ENCODE results near the gene ARHGEF28. TPM values are rescaled to one million over a fixed set of nuclear protein-coding genes. Genes with fewer than 3 reads are reported as not detected.

The ARHGEF28 gene
- total RNA-seq, 3 donors from 2014 or later: 0.05 to 0.23 (median 0.14) TPM

GRCh38 chr5:73867345-73868335 lies 241.6 kb downstream of the ARHGEF28 start:
- DNase-seq: no peak
- Mint-ChIP-seq H3K36me3 (ENCODE audit: insufficient read depth) (no peaks in the 10 kb centered on the region), H3K27me3 (ENCODE audit: low read depth) (peaks cover 10% of the 10 kb centered on the region), H3K9me3 (no peaks in the 10 kb centered on the region), H3K4me1 (ENCODE audit: low read depth) (no peaks in the 10 kb centered on the region), H3K4me3 (no peak overlapping the region)
- no peak for ATAC-seq

GRCh38 chr5:73883646-73884045 lies 257.6 kb downstream of the ARHGEF28 start:
- Mint-ChIP-seq H3K27me3 (ENCODE audit: low read depth) (peaks cover 23% of the 10 kb centered on the region), H3K36me3 (ENCODE audit: insufficient read depth) (no peaks in the 10 kb centered on the region), H3K4me1 (ENCODE audit: low read depth) (no peaks in the 10 kb centered on the region), H3K4me3 (no peak overlapping the region), H3K9me3 (no peaks in the 10 kb centered on the region)
- no peak for ATAC-seq
- DNase-seq: no peak

DNA sequence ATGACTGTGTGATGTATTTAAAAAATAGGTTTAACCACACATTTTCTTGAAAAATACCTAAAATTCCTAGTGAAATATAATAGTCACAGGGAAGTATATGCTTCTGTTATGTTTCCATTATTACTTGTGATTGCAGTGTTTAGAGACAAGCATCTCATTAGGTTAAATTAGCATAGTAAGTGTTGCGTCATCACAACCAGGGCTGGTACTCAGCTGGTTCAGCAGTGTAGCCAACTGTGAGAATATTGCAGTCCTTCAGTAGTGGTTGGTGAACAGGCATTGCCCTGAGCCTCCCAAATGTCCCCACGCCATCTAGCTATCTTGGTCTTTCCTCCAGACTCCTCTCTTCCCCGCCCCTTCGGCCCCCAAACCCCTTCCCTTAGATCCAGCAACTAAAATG lies 261.7 kb downstream of the ARHGEF28 start:
- Mint-ChIP-seq H3K4me3 (no peak overlapping the region), H3K27me3 (ENCODE audit: low read depth) (peaks cover 18% of the 10 kb centered on the region), H3K9me3 (no peaks in the 10 kb centered on the region), H3K36me3 (ENCODE audit: insufficient read depth) (no peaks in the 10 kb centered on the region), H3K4me1 (ENCODE audit: low read depth) (no peaks in the 10 kb centered on the region)
- DNase-seq (no peak), ATAC-seq (no peak)

GRCh38 chr5:73890569-73890968 lies 264.6 kb downstream of the ARHGEF28 start:
- ATAC-seq (no peak), DNase-seq (no peak)
- peaks cover 18% of the 10 kb centered on the region for H3K27me3 Mint-ChIP-seq (ENCODE audit: low read depth)
- no peaks in the 10 kb centered on the region for H3K36me3 Mint-ChIP-seq (ENCODE audit: insufficient read depth)
- H3K9me3 Mint-ChIP-seq: no peaks in the 10 kb centered on the region
- no peaks in the 10 kb centered on the region for H3K4me1 Mint-ChIP-seq (ENCODE audit: low read depth)
- no peak overlapping the region for H3K4me3 Mint-ChIP-seq

GRCh38 chr5:73892218-73892617 lies 266.2 kb downstream of the ARHGEF28 start:
- DNase-seq: no peak
- Mint-ChIP-seq H3K4me1 (ENCODE audit: low read depth) (no peaks in the 10 kb centered on the region), H3K9me3 (no peaks in the 10 kb centered on the region), H3K36me3 (ENCODE audit: insufficient read depth) (no peaks in the 10 kb centered on the region), H3K27me3 (ENCODE audit: low read depth) (peaks cover 22% of the 10 kb centered on the region), H3K4me3 (no peak overlapping the region)
- no peak for ATAC-seq

DNA sequence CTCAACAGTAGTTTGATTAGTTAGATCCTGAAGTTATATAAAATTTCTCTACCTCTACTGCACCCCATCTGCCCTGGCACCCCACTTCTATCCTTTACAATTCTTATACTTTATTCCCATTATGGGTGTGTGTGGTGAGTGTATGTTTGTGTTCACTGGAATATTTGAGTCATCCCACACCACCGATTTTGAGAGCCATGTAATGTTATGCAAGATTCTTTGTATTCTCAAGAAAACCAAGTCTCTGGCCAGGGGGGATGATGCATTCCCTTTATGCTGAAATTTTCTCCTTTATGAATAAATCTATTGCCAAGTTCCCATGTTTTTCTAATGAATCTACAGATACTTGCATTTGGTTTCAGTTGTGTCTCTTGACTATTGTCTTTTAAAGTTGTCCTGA lies 266.8 kb downstream of the ARHGEF28 start:
- no peak for ATAC-seq

GRCh38 chr5:73893813-73894212 lies 267.8 kb downstream of the ARHGEF28 start:
- Mint-ChIP-seq H3K36me3 (ENCODE audit: insufficient read depth) (no peaks in the 10 kb centered on the region), H3K4me1 (ENCODE audit: low read depth) (no peaks in the 10 kb centered on the region), H3K4me3 (no peak overlapping the region)

More for the DNA sequence above, 266.8 kb downstream of the ARHGEF28 start:
- H3K4me1 Mint-ChIP-seq (ENCODE audit: low read depth): no peaks in the 10 kb centered on the region
- H3K36me3 Mint-ChIP-seq (ENCODE audit: insufficient read depth): no peaks in the 10 kb centered on the region
- no peak overlapping the region for H3K4me3 Mint-ChIP-seq
- H3K27me3 Mint-ChIP-seq (ENCODE audit: low read depth): peaks cover 21% of the 10 kb centered on the region
- no peaks in the 10 kb centered on the region for H3K9me3 Mint-ChIP-seq
- no peak for DNase-seq

GRCh38 chr5:73894860-73895259 lies 268.9 kb downstream of the ARHGEF28 start:
- Mint-ChIP-seq H3K27me3 (ENCODE audit: low read depth) (peaks cover 25% of the 10 kb centered on the region), H3K4me1 (ENCODE audit: low read depth) (no peaks in the 10 kb centered on the region), H3K9me3 (no peaks in the 10 kb centered on the region), H3K36me3 (ENCODE audit: insufficient read depth) (no peaks in the 10 kb centered on the region), H3K4me3 (no peak overlapping the region)
- ATAC-seq (no peak), DNase-seq (no peak)

More at GRCh38 chr5:73893813-73894212, 267.8 kb downstream of the ARHGEF28 start:
- Mint-ChIP-seq H3K27me3 (ENCODE audit: low read depth) (peaks cover 19% of the 10 kb centered on the region), H3K9me3 (no peaks in the 10 kb centered on the region)
- DNase-seq (no peak), ATAC-seq (no peak)

DNA sequence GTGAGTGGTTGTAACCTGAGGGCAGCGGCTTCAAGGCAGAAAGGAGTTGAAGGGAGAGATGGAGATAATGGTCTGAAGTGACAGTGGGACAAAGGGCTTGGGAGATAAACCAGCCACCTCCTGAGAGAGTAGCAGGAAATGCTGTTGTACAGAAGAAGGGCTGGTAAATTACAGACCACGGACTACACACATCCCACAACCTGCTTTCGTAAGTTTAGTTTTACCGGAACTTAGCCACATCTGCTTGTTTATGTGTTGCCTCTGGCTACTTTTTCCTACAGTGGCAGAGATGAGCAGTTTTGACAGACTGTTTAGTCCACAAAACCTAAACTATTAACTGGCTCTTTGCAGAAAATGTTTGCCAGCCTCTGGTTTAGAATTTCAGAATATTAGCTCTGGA lies 269.5 kb downstream of the ARHGEF28 start:
- Mint-ChIP-seq H3K27me3 (ENCODE audit: low read depth) (peaks cover 27% of the 10 kb centered on the region), H3K4me1 (ENCODE audit: low read depth) (no peaks in the 10 kb centered on the region), H3K36me3 (ENCODE audit: insufficient read depth) (no peaks in the 10 kb centered on the region), H3K4me3 (no peak overlapping the region), H3K9me3 (no peaks in the 10 kb centered on the region)
- DNase-seq (no peak), ATAC-seq (no peak)

DNA sequence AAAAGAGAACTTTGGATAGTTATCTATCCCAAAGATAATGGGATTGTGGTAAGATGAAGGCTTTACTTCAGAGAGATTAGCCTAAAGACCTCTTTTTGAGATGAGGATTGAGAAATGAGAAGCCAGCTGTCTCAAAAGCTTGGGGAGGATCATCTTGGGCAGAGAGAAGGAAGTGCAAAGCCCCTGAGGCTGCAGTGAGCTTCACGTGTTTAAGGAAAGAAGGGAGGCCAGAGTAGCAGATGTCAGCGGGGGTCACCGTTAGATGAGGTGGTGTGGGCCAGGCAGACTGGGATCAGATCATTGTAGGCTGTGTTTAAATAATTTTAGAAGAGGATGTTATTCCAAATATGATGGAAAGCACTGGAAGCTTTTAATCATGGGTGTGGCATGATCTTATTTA lies 270.1 kb downstream of the ARHGEF28 start:
- peaks cover 32% of the 10 kb centered on the region for H3K27me3 Mint-ChIP-seq (ENCODE audit: low read depth)
- no peak overlapping the region for H3K4me3 Mint-ChIP-seq
- no peaks in the 10 kb centered on the region for H3K9me3 Mint-ChIP-seq
- DNase-seq (no peak), ATAC-seq (no peak)
- H3K36me3 Mint-ChIP-seq (ENCODE audit: insufficient read depth): no peaks in the 10 kb centered on the region
- H3K4me1 Mint-ChIP-seq (ENCODE audit: low read depth): no peaks in the 10 kb centered on the region

- H3K9me3 Mint-ChIP-seq: no peaks in the 10 kb centered on the region
- H3K4me3 Mint-ChIP-seq: no peak overlapping the region
- peaks cover 36% of the 10 kb centered on the region for H3K27me3 Mint-ChIP-seq (ENCODE audit: low read depth)
- no peaks in the 10 kb centered on the region for H3K36me3 Mint-ChIP-seq (ENCODE audit: insufficient read depth)
- H3K4me1 Mint-ChIP-seq (ENCODE audit: low read depth): no peaks in the 10 kb centered on the region
- ATAC-seq (no peak), DNase-seq (no peak)
These were observed 270.7 kb downstream of the ARHGEF28 start for GRCh38 chr5:73896668-73897067.

DNA sequence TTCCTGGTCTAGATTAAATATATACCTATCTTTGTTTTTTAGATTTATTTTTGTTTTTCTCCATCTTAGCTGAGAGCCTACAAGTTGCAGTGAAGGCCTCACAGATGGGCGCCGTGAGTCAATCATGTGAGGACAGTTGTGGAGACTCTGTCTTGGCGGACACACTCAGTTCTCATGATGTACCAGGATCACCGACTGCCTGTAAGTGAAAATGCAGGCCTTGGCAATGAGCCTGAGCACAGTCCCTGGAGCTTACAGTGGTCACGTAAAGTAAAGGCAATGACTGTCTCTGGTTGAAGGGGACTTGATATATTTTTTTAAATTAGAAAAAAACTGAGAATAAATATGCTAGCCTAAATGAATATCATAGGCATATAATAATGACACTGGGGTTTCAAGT lies 271.9 kb downstream of the ARHGEF28 start:
- Mint-ChIP-seq H3K4me1 (ENCODE audit: low read depth) (no peaks in the 10 kb centered on the region), H3K36me3 (ENCODE audit: insufficient read depth) (no peaks in the 10 kb centered on the region), H3K9me3 (no peaks in the 10 kb centered on the region), H3K27me3 (ENCODE audit: low read depth) (peaks cover 35% of the 10 kb centered on the region), H3K4me3 (no peak overlapping the region)
- no peak for DNase-seq
- ATAC-seq: no peak

- ATAC-seq: peak; percentile 28 to 60
- no peak for DNase-seq
- Mint-ChIP-seq H3K4me3 (no peak overlapping the region), H3K27me3 (ENCODE audit: low read depth) (peaks cover 41% of the 10 kb centered on the region), H3K4me1 (ENCODE audit: low read depth) (no peaks in the 10 kb centered on the region), H3K36me3 (ENCODE audit: insufficient read depth) (no peaks in the 10 kb centered on the region), H3K9me3 (no peaks in the 10 kb centered on the region)
These were observed 273.1 kb downstream of the ARHGEF28 start for GRCh38 chr5:73899055-73899454.

DNA sequence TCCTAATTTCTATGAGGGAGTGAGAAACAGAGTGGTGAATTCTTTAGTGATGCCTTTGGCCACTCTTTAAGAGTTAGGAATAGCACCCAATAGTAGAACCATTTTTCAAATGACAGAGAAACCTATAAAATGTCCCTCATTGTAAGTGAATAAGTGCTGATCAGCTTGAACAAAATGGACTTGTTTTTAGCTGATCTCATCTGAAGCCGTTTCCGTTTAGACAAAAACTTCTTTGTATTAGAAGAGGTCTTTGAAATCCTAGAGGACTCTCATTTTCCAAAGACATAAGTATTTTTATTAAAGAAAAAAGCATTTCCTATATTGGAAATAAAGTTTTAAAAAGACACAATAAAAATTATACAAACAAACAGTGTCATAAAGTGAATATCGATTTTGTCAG lies 273.9 kb downstream of the ARHGEF28 start:
- no peaks in the 10 kb centered on the region for H3K4me1 Mint-ChIP-seq (ENCODE audit: low read depth)

GRCh38 chr5:73900566-73900965 lies 274.6 kb downstream of the ARHGEF28 start:
- no peaks in the 10 kb centered on the region for H3K36me3 Mint-ChIP-seq (ENCODE audit: insufficient read depth)
- ATAC-seq (no peak), DNase-seq (no peak)
- H3K27me3 Mint-ChIP-seq (ENCODE audit: low read depth): peaks cover 40% of the 10 kb centered on the region
- no peaks in the 10 kb centered on the region for H3K9me3 Mint-ChIP-seq
- H3K4me3 Mint-ChIP-seq: no peak overlapping the region
- no peaks in the 10 kb centered on the region for H3K4me1 Mint-ChIP-seq (ENCODE audit: low read depth)

More for the DNA sequence above, 273.9 kb downstream of the ARHGEF28 start:
- Mint-ChIP-seq H3K4me3 (no peak overlapping the region), H3K36me3 (ENCODE audit: insufficient read depth) (no peaks in the 10 kb centered on the region), H3K27me3 (ENCODE audit: low read depth) (peaks cover 39% of the 10 kb centered on the region), H3K9me3 (no peaks in the 10 kb centered on the region)
- DNase-seq: no peak
- ATAC-seq: no peak

Data from activated T-cell treated with anti-CD3 and anti-CD28 coated beads, Interleukin-2, amount 50 U/mL, for 4 hours (primary cell).